ENCODE measurements around the gene ATG4B. TPM values are rescaled to one million over a fixed set of nuclear protein-coding genes. Genes with fewer than 3 reads are reported as not detected.

Gene ATG4B
- total RNA-seq, 4 donors from 2014 or later = 39.1 to 76.0 (median 55.3) TPM

- WGBS = 32% methylated on average over 11 of the region's 11 CpGs
- DNase-seq (ENCODE audit: extremely low spot score) = no peak
Measured at GRCh38 chr2:241703032-241703604, 65.6 kb downstream of the ATG4B start.

GRCh38 chr2:241706537-241706936, 69.0 kb downstream of the ATG4B start:
- WGBS = 95% methylated on average over 6 of the region's 6 CpGs
- no peak overlapping the region for H3K4me3 ChIP-seq
- H3K4me1 ChIP-seq = peaks cover 8 to 16% (median 15%) of the 10 kb centered on the region in 4 donors
- H3K36me3 ChIP-seq = peaks cover 41 to 75% (median 68%) of the 10 kb centered on the region in 4 donors
- no peaks in the 10 kb centered on the region for H3K27me3 ChIP-seq
- intact Hi-C loops (cut with DNase I) = loop anchor here (10.0 kb wide), 1 partner anchor 352 kb away; the partner anchor contains the start of gene FARP2
- TF ChIP-seq EP300 (IDR thresholded peaks at IDR 0.05) (no peak), POLR2AphosphoS5 (IDR thresholded peaks at IDR 0.05) (no peak), POLR2A (IDR thresholded peaks at IDR 0.05; ENCODE audit: low read depth) (no peak)
- H3K9me3 ChIP-seq = no peaks in the 10 kb centered on the region
- H3K27ac ChIP-seq (replicated peaks in 1 of 4) = no peak overlapping the region
- DNase-seq (ENCODE audit: extremely low spot score) = no peak

More at GRCh38 chr2:241703032-241703604, 65.6 kb downstream of the ATG4B start:
- TF ChIP-seq POLR2A (IDR thresholded peaks at IDR 0.05; ENCODE audit: low read depth) = no peak
- TF ChIP-seq EP300 (IDR thresholded peaks at IDR 0.05) = no peak
- no peak for TF ChIP-seq POLR2AphosphoS5 (IDR thresholded peaks at IDR 0.05)
- Histone ChIP-seq H3K4me1 (peaks cover 15 to 28% (median 28%) of the 10 kb centered on the region in 4 donors), H3K27me3 (no peaks in the 10 kb centered on the region), H3K36me3 (peaks cover 20 to 40% (median 35%) of the 10 kb centered on the region in 4 donors), H3K4me3 (peak overlapping the region; percentile 70 to 91 (median 84)), H3K27ac (replicated peaks in 1 of 4) (peak overlapping the region; percentile 87 to 99 (median 94)), H3K9me3 (no peaks in the 10 kb centered on the region)
- intact Hi-C loops (cut with DNase I) = loop anchor here (10.0 kb wide), 1 partner anchor 348 kb away; the partner anchor contains the start of gene FARP2

- 89% methylated on average over 10 of the region's 10 CpGs for WGBS
- TF ChIP-seq CTCF (IDR thresholded peaks at IDR 0.05) (no peak), EP300 (IDR thresholded peaks at IDR 0.05) (no peak), POLR2A (IDR thresholded peaks at IDR 0.05; ENCODE audit: low read depth) (no peak), POLR2AphosphoS5 (IDR thresholded peaks at IDR 0.05) (no peak)
- intact Hi-C loops (cut with DNase I) = loop anchor here (10.0 kb wide), 1 partner anchor 354 kb away; the partner anchor contains the start of gene FARP2
- no peaks in the 10 kb centered on the region for H3K9me3 ChIP-seq
- H3K4me3 ChIP-seq = no peak overlapping the region
- H3K27ac ChIP-seq (replicated peaks in 1 of 4) = no peak overlapping the region
- no peaks in the 10 kb centered on the region for H3K27me3 ChIP-seq
- DNase-seq (ENCODE audit: extremely low spot score) = no peak
- H3K4me1 ChIP-seq = peaks cover 0 to 4% (median 1%) of the 10 kb centered on the region in 4 donors
- peaks cover 63 to 98% (median 91%) of the 10 kb centered on the region in 4 donors for H3K36me3 ChIP-seq
Measured at GRCh38 chr2:241708879-241709278, 71.4 kb downstream of the ATG4B start.

- H3K27me3 ChIP-seq = no peaks in the 10 kb centered on the region
- no peaks in the 10 kb centered on the region for H3K4me1 ChIP-seq
- 94% methylated on average over 12 of the region's 16 CpGs for WGBS
- H3K36me3 ChIP-seq = peaks cover 45 to 93% (median 75%) of the 10 kb centered on the region in 4 donors
- TF ChIP-seq POLR2AphosphoS5 (IDR thresholded peaks at IDR 0.05) = no peak
- no peak for TF ChIP-seq CTCF (IDR thresholded peaks at IDR 0.05)
- TF ChIP-seq POLR2A (IDR thresholded peaks at IDR 0.05; ENCODE audit: low read depth) = no peak
- no peak for TF ChIP-seq EP300 (IDR thresholded peaks at IDR 0.05)
- intact Hi-C loops (cut with DNase I) = no loop called here
- H3K9me3 ChIP-seq = no peaks in the 10 kb centered on the region
- H3K4me3 ChIP-seq = no peak overlapping the region
- H3K27ac ChIP-seq (replicated peaks in 1 of 4) = no peak overlapping the region
- DNase-seq (ENCODE audit: extremely low spot score) = no peak
Measured at GRCh38 chr2:241719093-241719492, 81.6 kb downstream of the ATG4B start.

GRCh38 chr2:241720099-241720498, 82.6 kb downstream of the ATG4B start:
- Histone ChIP-seq H3K36me3 (peaks cover 39 to 93% (median 76%) of the 10 kb centered on the region in 4 donors), H3K9me3 (no peaks in the 10 kb centered on the region), H3K4me1 (no peaks in the 10 kb centered on the region), H3K27me3 (no peaks in the 10 kb centered on the region), H3K27ac (replicated peaks in 1 of 4) (no peak overlapping the region), H3K4me3 (no peak overlapping the region)
- DNase-seq (ENCODE audit: extremely low spot score) = no peak
- 88% methylated on average over 8 of the region's 19 CpGs for WGBS
- TF ChIP-seq POLR2AphosphoS5 (IDR thresholded peaks at IDR 0.05) = no peak
- no peak for TF ChIP-seq CTCF (IDR thresholded peaks at IDR 0.05)
- TF ChIP-seq EP300 (IDR thresholded peaks at IDR 0.05) = no peak
- TF ChIP-seq POLR2A (IDR thresholded peaks at IDR 0.05; ENCODE audit: low read depth) = no peak
- intact Hi-C loops (cut with DNase I) = no loop called here

Measured in esophagus muscularis mucosa (tissue), 4 donors.